GM12878 (cell line): ENCODE measurements around the gene ENTPD6. TPM values are rescaled to one million over a fixed set of nuclear protein-coding genes. Genes with fewer than 3 reads are reported as not detected.

Experiments used
- ATAC-seq: fragments of 200-7000 bp; cut with Tn5 transposase; 3 replicates; pipeline ENCODE4 v1.9.1; 2020; ENCODE audit warnings: mild to moderate bottlenecking, moderate library complexity
- BruUV-seq: library from RNA; stranded (reverse); fragments of 400-500 nt; replicated peaks from 2 replicates; lab custom pipeline; 2021; lab: Mats Ljungman, UMichigan
- CTCF ChIA-PET: fragments of 300-600 bp; sonication (Branson Sonifier 250); formaldehyde crosslinking; extraction: SDS; loops from one replicate; lab custom pipeline; 2021; ENCODE audit warnings: inconsistent platforms; lab: Yijun Ruan, JAX
- POLR2A ChIA-PET: fragments of 350-600 bp; formaldehyde crosslinking; extraction: SDS; loops from one replicate; lab custom pipeline; 2021; ENCODE audit warnings: inconsistent platforms; lab: Charles Lee
- RAD21 ChIA-PET: fragments of 300-600 bp; sonication (Branson Sonifier 250); formaldehyde crosslinking; loops from one replicate; lab custom pipeline; 2023; ENCODE audit warnings: antibody characterized with exemption; ENCODE audit not compliant: unreplicated experiment; lab: Charles Lee
- SMC1A ChIA-PET: fragments of 300-600 bp; sonication (Branson Sonifier 250); formaldehyde crosslinking; loops from one replicate; lab custom pipeline; 2023; ENCODE audit not compliant: unreplicated experiment, uncharacterized antibody; lab: Charles Lee
- DNase-seq: peaks from one replicate; pipeline ENCODE4 v3.0.0-alpha.2; 2011; ENCODE audit warnings: low read depth, low spot score
- FAIRE-seq: peaks from 3 replicates; lab custom pipeline; 2011; peaks lifted over from hg19 to GRCh38; lab: Jason Lieb, UNC
- H2AFZ ChIP-seq: 2 replicates; pipeline ENCODE4 v1.6.0; 2011; ENCODE audit warnings: low read depth, low read length, control low read depth; ENCODE audit not compliant: control insufficient read depth
- H3K27ac ChIP-seq: 2 replicates; pipeline ENCODE4 v1.5.1; 2011; ENCODE audit warnings: control low read depth; ENCODE audit not compliant: control insufficient read depth, insufficient read depth
- H3K27me3 ChIP-seq, 2 experiments: replicated peaks in 1 of 2; 2 replicates each; pipeline versions ENCODE4 v1.6.0 to v1.6.1; 2011; ENCODE audit warnings: low read length in 1 of 2; ENCODE audit not compliant: control insufficient read depth in 2 of 2, insufficient read depth in 2 of 2
- H3K36me3 ChIP-seq, 2 experiments: 2 replicates each; pipeline ENCODE4 v1.5.1; 2011; ENCODE audit warnings: low read length in 1 of 2; ENCODE audit not compliant: control insufficient read depth in 2 of 2, insufficient read depth in 2 of 2
- H3K4me1 ChIP-seq: 2 replicates; pipeline ENCODE4 v1.6.1; 2011; ENCODE audit warnings: mild to moderate bottlenecking, low read length, moderate library complexity, mixed read lengths; ENCODE audit not compliant: control insufficient read depth, insufficient read depth
- H3K4me2 ChIP-seq: 2 replicates; pipeline ENCODE4 v1.6.0; 2011; ENCODE audit warnings: control low read depth; ENCODE audit not compliant: control insufficient read depth, insufficient read depth
- H3K4me3 ChIP-seq: fragments of 200-600 bp; sonication (generic); 2 replicates; pipeline ENCODE4 v1.5.1; 2016
- H3K79me2 ChIP-seq: 2 replicates; pipeline ENCODE4 v1.6.0; 2011; ENCODE audit warnings: low read length; ENCODE audit not compliant: control insufficient read depth, insufficient read depth
- H3K9ac ChIP-seq: 2 replicates; pipeline ENCODE4 v1.8.0; 2011; ENCODE audit warnings: low read length, control low read depth, mixed read lengths; ENCODE audit not compliant: control insufficient read depth, insufficient read depth
- H3K9me3 ChIP-seq: replicated peaks from 3 replicates; pipeline ENCODE4 v1.5.1; 2011; ENCODE audit warnings: mild to moderate bottlenecking, low read length; ENCODE audit not compliant: control insufficient read depth, insufficient read depth
- H4K20me1 ChIP-seq: 2 replicates; pipeline ENCODE4 v1.6.0; 2011; ENCODE audit not compliant: control insufficient read depth, insufficient read depth
- ATF7 ChIP-seq: fragments of 450-650 bp; IDR thresholded peaks from 2 replicates; pipeline ENCODE4 v1.6.1; 2016; ENCODE audit warnings: low read depth, mild to moderate bottlenecking
- BMI1 ChIP-seq: fragments of 450-650 bp; IDR thresholded peaks from 2 replicates; pipeline ENCODE4 v1.6.1; 2016; ENCODE audit warnings: mild to moderate bottlenecking, moderate library complexity, borderline replicate concordance
- BRCA1 ChIP-seq: IDR thresholded peaks from 2 replicates; pipeline ENCODE4 v1.6.1; 2011; ENCODE audit warnings: low read depth, low read length, improper control_type of control experiment
- ETV6 ChIP-seq, 2 experiments: fragments of 450-650 bp in 1 of 2; IDR thresholded peaks in 1 of 2; conservative IDR thresholded peaks in 1 of 2; 2 replicates each; pipeline ENCODE4 v1.6.1; 2014; ENCODE audit warnings: antibody characterized with exemption in 1 of 2, borderline replicate concordance in 1 of 2, low read depth in 1 of 2, mild to moderate bottlenecking in 1 of 2, moderate library complexity in 1 of 2
- EZH2 ChIP-seq: IDR thresholded peaks from 2 replicates; pipeline ENCODE4 v1.6.1; 2012; ENCODE audit warnings: low read depth, mild to moderate bottlenecking, control low read depth, inconsistent platforms, low read length, borderline replicate concordance; ENCODE audit not compliant: control insufficient read depth
- FOXM1 ChIP-seq: IDR thresholded peaks from 2 replicates; pipeline ENCODE4 v1.6.1; 2012; ENCODE audit warnings: low read depth, mild to moderate bottlenecking, inconsistent platforms, low read length, moderate library complexity
- GABPA ChIP-seq: IDR thresholded peaks from 2 replicates; pipeline ENCODE4 v1.6.1; 2014; ENCODE audit warnings: antibody characterized with exemption, low read depth, mild to moderate bottlenecking, inconsistent platforms
- MTA3 ChIP-seq: IDR thresholded peaks from 2 replicates; pipeline ENCODE4 v1.6.1; 2012; ENCODE audit warnings: low read length, inconsistent platforms, borderline replicate concordance
- NR2C1 ChIP-seq: fragments of 450-650 bp; IDR thresholded peaks from 2 replicates; pipeline ENCODE4 v1.6.1; 2017; ENCODE audit warnings: antibody characterized with exemption, mild to moderate bottlenecking, moderate library complexity
- PKNOX1 ChIP-seq: fragments of 450-650 bp; IDR thresholded peaks from 2 replicates; pipeline ENCODE4 v1.6.1; 2016; ENCODE audit warnings: mild to moderate bottlenecking
- POLR2AphosphoS5 ChIP-seq: IDR thresholded peaks from 2 replicates; pipeline ENCODE4 v1.6.1; 2011; ENCODE audit warnings: mild to moderate bottlenecking, low read length, inconsistent platforms
- YBX1 ChIP-seq: fragments of 450-650 bp; IDR thresholded peaks from 2 replicates; pipeline ENCODE4 v1.6.1; 2016; ENCODE audit warnings: antibody characterized with exemption
- WGBS: methylation state at CpG from one replicate; pipeline ENCODE4 v1.1.6; 2016; ENCODE audit warnings: low lambda C conversion rate; ENCODE audit not compliant: insufficient replicate concordance, insufficient coverage; ENCODE audit errors: missing lambda C conversion rate; 5-methylcytosine and 5-hydroxymethylcytosine counted together
- in situ Hi-C: fragments of 300-500 bp; cut with MboI; formaldehyde crosslinking; loops from 9 replicates; pipeline ENCODE4 v1.14.3; 2018; ENCODE audit warnings: mixed read lengths
- intact Hi-C: fragments of 100-400 bp; cut with micrococcal nuclease; formaldehyde crosslinking; loops from one replicate; pipeline ENCODE4 v1.14.2; 2022; ENCODE audit not compliant: unreplicated experiment
- polyA plus RNA-seq, 11 experiments: library from polyadenylated mRNA; depleted of rRNA in 4 of 11; unstranded in 6 of 11; stranded (reverse) in 5 of 11; fragments of >200 nt; fragmentation: Nextera tagmentation in 4 of 11; fragmentation: Illumina TruSeq in 1 of 11; extraction: Ambion mirVana in 4 of 11; extraction: Trizol in 1 of 11; gene quantifications; 1 replicate in 1 of 11; 2 replicates in 10 of 11; pipeline versions ENCODE4 v1.2.1 to v1.2.3, GENCODE V29; 2011 to 2016; ENCODE audit warnings: inconsistent platforms in 2 of 11, missing spikeins in 2 of 11, low read depth in 1 of 11
- total RNA-seq, 4 experiments: library from RNA; depleted of rRNA in 3 of 4; stranded (reverse); fragments of >200 nt in 3 of 4; fragmentation: Illumina TruSeq in 1 of 4; extraction: Trizol in 1 of 4; gene quantifications; 2 replicates each; pipeline versions ENCODE4 v1.2.1 to v1.2.3, GENCODE V29; 2013 to 2021
- TF ChIP-seq, protein P1 (sequence below): fragments of 450-650 bp; IDR thresholded peaks from 2 replicates; pipeline ENCODE4 v1.6.1; 2017; ENCODE audit warnings: antibody characterized with exemption, mild to moderate bottlenecking, moderate library complexity
- TF ChIP-seq, protein P2 (sequence below): fragments of 450-650 bp; IDR thresholded peaks from 2 replicates; pipeline ENCODE4 v1.6.1; 2017; ENCODE audit warnings: low read depth, mild to moderate bottlenecking, moderate library complexity
- TF ChIP-seq, protein P3 (sequence below): fragments of 450-650 bp; IDR thresholded peaks from 2 replicates; pipeline ENCODE4 v1.6.1; 2017; ENCODE audit warnings: mild to moderate bottlenecking, low read depth, inconsistent platforms; ENCODE audit not compliant: poor library complexity, severe bottlenecking

Gene ENTPD6
- total and polyA plus RNA-seq, 10 of the 15 experiments (the other 5 are each of a cell fraction or from before 2014, with no cell fraction given) = 0.53 to 45.4 (median 31.1) TPM

DNA sequence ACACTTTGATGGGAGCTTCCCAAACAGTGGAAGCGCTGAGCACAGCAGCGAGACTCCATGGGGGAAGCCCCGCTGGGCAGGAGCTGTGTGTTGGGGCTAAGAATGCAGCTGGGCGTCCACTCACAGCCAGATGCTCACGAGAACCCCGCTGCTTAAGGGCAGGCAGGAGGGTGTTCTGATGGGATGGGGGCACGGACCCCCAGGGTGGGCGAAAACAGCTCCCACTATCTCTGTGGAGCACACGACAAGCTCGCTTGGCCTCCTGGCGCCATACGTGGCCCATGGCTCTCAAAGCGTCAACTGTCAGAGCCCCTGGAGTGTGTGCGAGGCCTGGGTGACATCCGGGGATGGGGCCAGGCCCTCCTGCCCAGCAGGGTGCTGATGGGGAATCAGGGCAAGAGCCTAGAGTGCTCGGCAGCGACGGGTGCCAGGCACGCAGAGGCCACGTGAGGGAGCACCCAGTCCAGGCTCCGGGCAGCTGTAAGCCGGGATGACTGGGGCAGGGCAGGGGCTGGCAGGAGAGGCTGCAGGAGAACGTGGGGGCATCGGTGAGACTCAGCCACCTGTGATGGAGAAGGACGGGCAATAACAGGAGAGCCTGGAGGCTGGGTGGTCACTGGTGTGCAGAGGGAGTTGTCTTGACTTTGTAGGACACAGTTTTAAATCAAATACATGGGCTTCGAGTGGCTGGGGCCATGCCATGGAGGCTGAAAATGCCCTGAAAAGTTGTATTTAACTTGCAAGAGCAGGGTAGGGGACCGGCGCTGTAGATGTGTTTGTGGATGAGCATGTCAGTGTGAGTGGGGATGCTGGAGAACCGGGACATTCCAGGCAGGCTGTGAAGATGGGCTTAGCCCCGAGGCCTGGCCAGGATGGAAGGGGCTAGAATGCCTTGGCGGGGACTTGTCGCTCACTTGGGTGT, 79.6 kb downstream of the ENTPD6 start:
- Histone ChIP-seq H3K27me3 (no peaks in the 10 kb centered on the region), H4K20me1 (no peaks in the 10 kb centered on the region), H3K79me2 (no peaks in the 10 kb centered on the region), H3K4me1 (no peaks in the 10 kb centered on the region), H3K9ac (no peak overlapping the region), H2AFZ (no peak overlapping the region), H3K27ac (no peak overlapping the region), H3K9me3 (no peaks in the 10 kb centered on the region), H3K36me3 (peaks cover 15 to 36% of the 10 kb centered on the region in 2 experiments), H3K4me3 (no peak overlapping the region), H3K4me2 (no peak overlapping the region)
- ChIA-PET RAD21 (no interaction called here), POLR2A (no interaction called here), CTCF (interaction anchor here (1.5 kb wide), 1 partner anchor 124 kb away, joined by 6 read pairs; no protein-coding TSS in a partner anchor), SMC1A (no interaction called here)
- WGBS = 90% methylated on average over 32 of the region's 32 CpGs
- no TSS peak for BruUV-seq
- no peak for DNase-seq
- FAIRE-seq = no peak
- intact Hi-C loops = no loop called here
- ATAC-seq = no peak
- in situ Hi-C loops = loop anchor here (25.0 kb wide), 1 partner anchor 1913 kb away; the partner anchor contains the start of genes GZF1 and NXT1
- TF ChIP-seq ATF7 = no peak
- TF ChIP-seq ETV6 (conservative IDR thresholded peaks at IDR 0.05 in 1 of 2, IDR thresholded peaks at IDR 0.05 in 1 of 2; ENCODE audit: borderline replicate concordance in 1 of 2, low read depth in 1 of 2) = no peak
- no peak for TF ChIP-seq YBX1
- no peak for TF ChIP-seq BMI1
- TF ChIP-seq FOXM1 = no peak
- TF ChIP-seq, protein P1, sequence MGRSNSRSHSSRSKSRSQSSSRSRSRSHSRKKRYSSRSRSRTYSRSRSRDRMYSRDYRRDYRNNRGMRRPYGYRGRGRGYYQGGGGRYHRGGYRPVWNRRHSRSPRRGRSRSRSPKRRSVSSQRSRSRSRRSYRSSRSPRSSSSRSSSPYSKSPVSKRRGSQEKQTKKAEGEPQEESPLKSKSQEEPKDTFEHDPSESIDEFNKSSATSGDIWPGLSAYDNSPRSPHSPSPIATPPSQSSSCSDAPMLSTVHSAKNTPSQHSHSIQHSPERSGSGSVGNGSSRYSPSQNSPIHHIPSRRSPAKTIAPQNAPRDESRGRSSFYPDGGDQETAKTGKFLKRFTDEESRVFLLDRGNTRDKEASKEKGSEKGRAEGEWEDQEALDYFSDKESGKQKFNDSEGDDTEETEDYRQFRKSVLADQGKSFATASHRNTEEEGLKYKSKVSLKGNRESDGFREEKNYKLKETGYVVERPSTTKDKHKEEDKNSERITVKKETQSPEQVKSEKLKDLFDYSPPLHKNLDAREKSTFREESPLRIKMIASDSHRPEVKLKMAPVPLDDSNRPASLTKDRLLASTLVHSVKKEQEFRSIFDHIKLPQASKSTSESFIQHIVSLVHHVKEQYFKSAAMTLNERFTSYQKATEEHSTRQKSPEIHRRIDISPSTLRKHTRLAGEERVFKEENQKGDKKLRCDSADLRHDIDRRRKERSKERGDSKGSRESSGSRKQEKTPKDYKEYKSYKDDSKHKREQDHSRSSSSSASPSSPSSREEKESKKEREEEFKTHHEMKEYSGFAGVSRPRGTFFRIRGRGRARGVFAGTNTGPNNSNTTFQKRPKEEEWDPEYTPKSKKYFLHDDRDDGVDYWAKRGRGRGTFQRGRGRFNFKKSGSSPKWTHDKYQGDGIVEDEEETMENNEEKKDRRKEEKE = no peak
- no peak for TF ChIP-seq NR2C1
- no peak for TF ChIP-seq BRCA1
- no peak for TF ChIP-seq PKNOX1
- TF ChIP-seq, protein P2, sequence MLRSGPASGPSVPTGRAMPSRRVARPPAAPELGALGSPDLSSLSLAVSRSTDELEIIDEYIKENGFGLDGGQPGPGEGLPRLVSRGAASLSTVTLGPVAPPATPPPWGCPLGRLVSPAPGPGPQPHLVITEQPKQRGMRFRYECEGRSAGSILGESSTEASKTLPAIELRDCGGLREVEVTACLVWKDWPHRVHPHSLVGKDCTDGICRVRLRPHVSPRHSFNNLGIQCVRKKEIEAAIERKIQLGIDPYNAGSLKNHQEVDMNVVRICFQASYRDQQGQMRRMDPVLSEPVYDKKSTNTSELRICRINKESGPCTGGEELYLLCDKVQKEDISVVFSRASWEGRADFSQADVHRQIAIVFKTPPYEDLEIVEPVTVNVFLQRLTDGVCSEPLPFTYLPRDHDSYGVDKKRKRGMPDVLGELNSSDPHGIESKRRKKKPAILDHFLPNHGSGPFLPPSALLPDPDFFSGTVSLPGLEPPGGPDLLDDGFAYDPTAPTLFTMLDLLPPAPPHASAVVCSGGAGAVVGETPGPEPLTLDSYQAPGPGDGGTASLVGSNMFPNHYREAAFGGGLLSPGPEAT = no peak
- no peak for TF ChIP-seq EZH2
- no peak for TF ChIP-seq GABPA
- TF ChIP-seq POLR2AphosphoS5 = no peak
- TF ChIP-seq, protein P3, sequence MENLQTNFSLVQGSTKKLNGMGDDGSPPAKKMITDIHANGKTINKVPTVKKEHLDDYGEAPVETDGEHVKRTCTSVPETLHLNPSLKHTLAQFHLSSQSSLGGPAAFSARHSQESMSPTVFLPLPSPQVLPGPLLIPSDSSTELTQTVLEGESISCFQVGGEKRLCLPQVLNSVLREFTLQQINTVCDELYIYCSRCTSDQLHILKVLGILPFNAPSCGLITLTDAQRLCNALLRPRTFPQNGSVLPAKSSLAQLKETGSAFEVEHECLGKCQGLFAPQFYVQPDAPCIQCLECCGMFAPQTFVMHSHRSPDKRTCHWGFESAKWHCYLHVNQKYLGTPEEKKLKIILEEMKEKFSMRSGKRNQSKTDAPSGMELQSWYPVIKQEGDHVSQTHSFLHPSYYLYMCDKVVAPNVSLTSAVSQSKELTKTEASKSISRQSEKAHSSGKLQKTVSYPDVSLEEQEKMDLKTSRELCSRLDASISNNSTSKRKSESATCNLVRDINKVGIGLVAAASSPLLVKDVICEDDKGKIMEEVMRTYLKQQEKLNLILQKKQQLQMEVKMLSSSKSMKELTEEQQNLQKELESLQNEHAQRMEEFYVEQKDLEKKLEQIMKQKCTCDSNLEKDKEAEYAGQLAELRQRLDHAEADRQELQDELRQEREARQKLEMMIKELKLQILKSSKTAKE = no peak
- TF ChIP-seq MTA3 = no peak
